Right lobe of liver (tissue), 6 donors: ENCODE data around the gene SERPINB13. TPM values are rescaled to one million over a fixed set of nuclear protein-coding genes. Genes with fewer than 3 reads are reported as not detected.

Source experiments
- ATAC-seq, 4 donors: fragments of 200-7000 bp; cut with Tn5 transposase; one replicate each; pipeline ENCODE4 v1.9.1; 2020; ENCODE audit warnings: mild to moderate bottlenecking in 4 of 4, moderate library complexity in 4 of 4
- DNase-seq, 3 donors: peaks; one replicate each; pipeline ENCODE4 v3.0.0-alpha.2; 2020
- H3K27ac ChIP-seq, 3 donors: fragments of 200-600 bp; one replicate each; pipeline ENCODE4 v1.8.0; 2022
- H3K27me3 ChIP-seq, 2 donors: fragments of 200-600 bp; one replicate each; pipeline ENCODE4 v1.8.0; 2022
- H3K36me3 ChIP-seq, 4 donors: fragments of 200-600 bp; sonication (generic) in 1 of 4; one replicate each; pipeline versions ENCODE4 v1.5.1 to v1.8.0; 2017 to 2022; ENCODE audit warnings: control low read depth in 1 of 4
- H3K4me1 ChIP-seq, 4 donors: fragments of 200-600 bp; sonication (generic) in 1 of 4; one replicate each; pipeline versions ENCODE4 v1.5.1 to v1.8.0; 2017 to 2022; ENCODE audit warnings: control low read depth in 1 of 4
- H3K4me3 ChIP-seq, 3 donors: fragments of 200-600 bp; one replicate each; pipeline ENCODE4 v1.8.0; 2022
- H3K9me3 ChIP-seq, 4 donors: fragments of 200-600 bp; sonication (generic) in 1 of 4; one replicate each; pipeline versions ENCODE4 v1.5.1 to v1.8.0; 2017 to 2022; ENCODE audit warnings: control low read depth in 1 of 4
- CTCF ChIP-seq, 4 donors: fragments of 200-600 bp in 3 of 4; fragments of 450-650 bp in 1 of 4; IDR thresholded peaks; one replicate each; pipeline versions ENCODE4 v1.5.1 to v1.8.0; 2016 to 2022; ENCODE audit warnings: antibody characterized with exemption in 4 of 4, mild to moderate bottlenecking in 2 of 4
- POLR2A ChIP-seq: fragments of 450-650 bp; IDR thresholded peaks from one replicate; pipeline ENCODE4 v1.6.1; 2017; ENCODE audit warnings: antibody characterized with exemption, mild to moderate bottlenecking
- WGBS: methylation state at CpG from one replicate; pipeline ENCODE4 v1.1.6; 2018; ENCODE audit warnings: low coverage, low lambda C conversion rate; ENCODE audit not compliant: insufficient coverage; ENCODE audit errors: missing lambda C conversion rate; 5-methylcytosine and 5-hydroxymethylcytosine counted together
- intact Hi-C, 2 donors: fragments of 100-400 bp; cut with DNase I; formaldehyde crosslinking; loops; one replicate each; pipeline versions ENCODE4 v1.11.2 to v1.14.1; 2022
- total RNA-seq, 6 experiments: library from RNA; depleted of rRNA in 2 of 6; stranded (reverse); fragments of >200 nt in 2 of 6; fragmentation: NEBNext Ultra II Directional in 3 of 6; extraction: Animal tissue kit (Norgen Biotek cat#: 25700) in 3 of 6; gene quantifications; one replicate each; pipeline versions ENCODE4 v1.1.0 to v1.2.4, GENCODE V29; 2016 to 2023
- donor health status: DM: no; HTN: yes; CAD: no.
- donor health status: DM: no; HTN: no; CAD: no.
- donor health status: DM: no; HTN: no; CAD: no.
- donor health status: DM: no; HTN: yes; CAD: no.
- donor health status: DM: no; HTN: yes; CAD: no.

The SERPINB13 gene
- total RNA-seq, 6 experiments from 2014 or later: not detected

- TF ChIP-seq CTCF (IDR thresholded peaks at IDR 0.05) (no peak), POLR2A (no peak)
- Histone ChIP-seq H3K36me3 (no peaks in the 10 kb centered on the region), H3K27me3 (no peaks in the 10 kb centered on the region), H3K27ac (no peak overlapping the region), H3K9me3 (no peaks in the 10 kb centered on the region), H3K4me3 (no peak overlapping the region), H3K4me1 (no peaks in the 10 kb centered on the region)
- DNase-seq (no peak), ATAC-seq (no peak)
- intact Hi-C loops: no loop called here
Measured at GRCh38 chr18:63646936-63647335, 59.8 kb downstream of the SERPINB13 start.

GRCh38 chr18:63648241-63648640 lies 61.1 kb downstream of the SERPINB13 start:
- no peak for ATAC-seq
- intact Hi-C loops: no loop called here
- H3K4me3 ChIP-seq: no peak overlapping the region
- no peak for DNase-seq
- no peaks in the 10 kb centered on the region for H3K36me3 ChIP-seq
- no peaks in the 10 kb centered on the region for H3K27me3 ChIP-seq
- H3K27ac ChIP-seq: no peak overlapping the region
- no peaks in the 10 kb centered on the region for H3K9me3 ChIP-seq
- no peaks in the 10 kb centered on the region for H3K4me1 ChIP-seq
- no peak for TF ChIP-seq POLR2A
- no peak for TF ChIP-seq CTCF (IDR thresholded peaks at IDR 0.05)
- 42% methylated on average over 6 of the region's 7 CpGs for WGBS

Other genes with a start within 250 kb of the SERPINB13 start
- gene KDSR, start 220.1 kb upstream of the SERPINB13 start, total RNA-seq: 10 to 100 TPM; 32.3 to 67.1 (median 56.1) TPM
- gene VPS4B, start 164.9 kb upstream of the SERPINB13 start, total RNA-seq: 10 to 100 TPM; 18.3 to 30.4 (median 22.3) TPM
- not detected for gene SERPINB5, start 110.4 kb upstream of the SERPINB13 start, total RNA-seq
- not detected for gene SERPINB12, start 45.0 kb upstream of the SERPINB13 start, total RNA-seq
- gene SERPINB4, start 56.9 kb downstream of the SERPINB13 start, total RNA-seq: not detected
- not detected for gene SERPINB3, start 74.5 kb downstream of the SERPINB13 start, total RNA-seq
- not detected for gene SERPINB11, start 115.6 kb downstream of the SERPINB13 start, total RNA-seq
- gene SERPINB7, start 188.1 kb downstream of the SERPINB13 start, total RNA-seq: not detected